H4 (cell line): Measurements from ENCODE around the gene TTC34. TPM values are rescaled to one million over a fixed set of nuclear protein-coding genes. Genes with fewer than 3 reads are reported as not detected.
"Not testable (repeated sequence)": the region's sequence is repeated elsewhere in the genome, so short reads cannot be mapped to it uniquely, and the experiment has no call there.

Experiments used
- DNase-seq: peaks from one replicate; pipeline ENCODE4 v3.0.0-alpha.2; 2015; ENCODE audit warnings: low spot score
- total RNA-seq: library from RNA; depleted of rRNA; stranded (reverse); fragments of >200 nt; shearing (Covaris generic); gene quantifications from 2 replicates; pipeline ENCODE4 v1.2.3, GENCODE V29; 2014

TTC34 gene
- total RNA-seq, 1 experiment from 2014 or later = 0.10 TPM

GRCh38 chr1:2682879-2683278 lies 118.6 kb downstream of the TTC34 start:
- not testable (repeated sequence) for DNase-seq

GRCh38 chr1:2676726-2677125 lies 124.8 kb downstream of the TTC34 start:
- not testable (repeated sequence) for DNase-seq

- DNase-seq = not testable (repeated sequence)
These were observed 129.8 kb downstream of the TTC34 start for GRCh38 chr1:2671656-2672055.

- DNase-seq = not testable (repeated sequence)
These were observed 141.7 kb downstream of the TTC34 start for GRCh38 chr1:2659806-2660205.

- not testable (repeated sequence) for DNase-seq
These were observed 143.6 kb downstream of the TTC34 start for GRCh38 chr1:2657909-2658308.

- DNase-seq = not testable (repeated sequence)
These were observed 144.4 kb downstream of the TTC34 start for GRCh38 chr1:2657124-2657523.

GRCh38 chr1:2655598-2656434 lies 145.7 kb downstream of the TTC34 start:
- peak; percentile 33 for DNase-seq

- DNase-seq = peak; percentile 34
These were observed 147.0 kb downstream of the TTC34 start for GRCh38 chr1:2654443-2654948.

GRCh38 chr1:2653741-2654442 lies 147.6 kb downstream of the TTC34 start:
- peak; percentile 38 for DNase-seq

GRCh38 chr1:2652926-2653571 lies 148.4 kb downstream of the TTC34 start:
- peak; percentile 23 for DNase-seq

- DNase-seq = peak; percentile 41
These were observed 149.2 kb downstream of the TTC34 start for GRCh38 chr1:2652152-2652925.

- DNase-seq = no peak
These were observed 150.4 kb downstream of the TTC34 start for GRCh38 chr1:2650967-2651645.

GRCh38 chr1:2646837-2647236 lies 154.7 kb downstream of the TTC34 start:
- no peak for DNase-seq

- no peak for DNase-seq
These were observed 155.7 kb downstream of the TTC34 start for GRCh38 chr1:2645776-2646175.

- DNase-seq = no peak
These were observed 156.3 kb downstream of the TTC34 start for GRCh38 chr1:2645143-2645542.

- no peak for DNase-seq
These were observed 156.8 kb downstream of the TTC34 start for GRCh38 chr1:2644591-2645101.

GRCh38 chr1:2644171-2644570 lies 157.3 kb downstream of the TTC34 start:
- DNase-seq = no peak

- DNase-seq = no peak
These were observed 157.9 kb downstream of the TTC34 start for GRCh38 chr1:2643414-2644077.

- DNase-seq = peak; percentile 90
These were observed 158.7 kb downstream of the TTC34 start for GRCh38 chr1:2642560-2643413.
